K562 (cell line): ENCODE results near the gene PEAR1. TPM values are rescaled to one million over a fixed set of nuclear protein-coding genes. Genes with fewer than 3 reads are reported as not detected.
A peak's percentile ranks its signal among the peaks of the same experiment; 100 is the strongest.

Experiments used
- AFF4 ChIP-seq: sonication (generic); formaldehyde crosslinking; IDR thresholded peaks from 2 replicates; pipeline ENCODE4 v1.8.0; 2023; ENCODE audit warnings: mild to moderate bottlenecking, missing genetic modification reagents
- CBFA2T2 ChIP-seq: fragments of 450-650 bp; conservative IDR thresholded peaks from 2 replicates; pipeline ENCODE4 v1.6.1; 2017; ENCODE audit warnings: mild to moderate bottlenecking
- CEBPZ ChIP-seq: fragments of 150-350 bp; IDR thresholded peaks from 2 replicates; pipeline ENCODE4 v1.6.1; 2014; ENCODE audit warnings: low read depth, mild to moderate bottlenecking, low read length, borderline replicate concordance
- CREB5 ChIP-seq: fragments of 250-450 bp; sonication (Bioruptor Pico); IDR thresholded peaks from 2 replicates; pipeline ENCODE4 v1.5.0; 2020; ENCODE audit warnings: mild to moderate bottlenecking
- CTBP1 ChIP-seq: fragments of 450-650 bp; IDR thresholded peaks from 2 replicates; pipeline ENCODE4 v1.6.1; 2016; ENCODE audit warnings: borderline replicate concordance
- DIDO1 ChIP-seq: fragments of 450-650 bp; IDR thresholded peaks from 2 replicates; pipeline ENCODE4 v1.6.1; 2016; ENCODE audit warnings: low read depth, missing biosample characterization, missing genetic modification characterization
- DPF2 ChIP-seq: fragments of 450-650 bp; IDR thresholded peaks from 2 replicates; pipeline ENCODE4 v1.6.1; 2016
- EP400 ChIP-seq: fragments of 450-650 bp; IDR thresholded peaks from 2 replicates; pipeline ENCODE4 v1.6.1; 2017; ENCODE audit warnings: antibody characterized with exemption, mild to moderate bottlenecking, moderate library complexity
- HDAC3 ChIP-seq: fragments of 450-650 bp; IDR thresholded peaks from 2 replicates; pipeline ENCODE4 v1.6.1; 2018; ENCODE audit warnings: borderline replicate concordance, mild to moderate bottlenecking, moderate library complexity; ENCODE audit not compliant: partially characterized antibody
- HMGN3 ChIP-seq: IDR thresholded peaks from 2 replicates; pipeline ENCODE4 v1.6.1; 2011; ENCODE audit warnings: borderline replicate concordance, low read depth, mild to moderate bottlenecking, mixed read lengths, low read length; ENCODE audit not compliant: insufficient read length; ENCODE audit errors: extremely low read depth
- RBM17 ChIP-seq: fragments of 200-400 bp; formaldehyde crosslinking; IDR thresholded peaks from 2 replicates; pipeline ENCODE4 v1.6.1; 2017; ENCODE audit warnings: low read depth, mild to moderate bottlenecking, low read length, borderline replicate concordance
- SLC30A9 ChIP-seq: fragments of 250-450 bp; sonication (Bioruptor Pico); IDR thresholded peaks from 2 replicates; pipeline ENCODE4 v1.8.0; 2022; ENCODE audit warnings: mild to moderate bottlenecking, moderate library complexity
- SMAD1 ChIP-seq: fragments of 150-350 bp; IDR thresholded peaks from 2 replicates; pipeline ENCODE4 v1.6.1; 2014; ENCODE audit warnings: low read length, low read depth; ENCODE audit not compliant: partially characterized antibody
- THRAP3 ChIP-seq: fragments of 450-650 bp; IDR thresholded peaks from 2 replicates; pipeline ENCODE4 v1.6.1; 2016; ENCODE audit warnings: mild to moderate bottlenecking, inconsistent platforms, borderline replicate concordance
- ZNF175 ChIP-seq: fragments of 200-800 bp; sonication (Bioruptor generic); IDR thresholded peaks from 2 replicates; pipeline ENCODE4 v1.6.1; 2016; ENCODE audit warnings: low read depth, mild to moderate bottlenecking, missing genetic modification characterization, missing compliant biosample characterization
- ZNF224 ChIP-seq: sonication (generic); formaldehyde crosslinking; IDR thresholded peaks from 2 replicates; pipeline ENCODE4 v1.8.0; 2022; ENCODE audit warnings: mild to moderate bottlenecking, missing genetic modification reagents
- ZNF23 ChIP-seq: fragments of 250-450 bp; sonication (Bioruptor Pico); IDR thresholded peaks from 2 replicates; pipeline ENCODE4 v1.4.0; 2020; ENCODE audit warnings: mild to moderate bottlenecking
- ZNF354B ChIP-seq: fragments of 250-450 bp; sonication (Bioruptor Pico); IDR thresholded peaks from 2 replicates; pipeline ENCODE4 v1.4.0; 2020
- ZNF584 ChIP-seq: fragments of 200-800 bp; sonication (Bioruptor generic); IDR thresholded peaks from 2 replicates; pipeline ENCODE4 v1.6.1; 2016; ENCODE audit warnings: low read depth, mild to moderate bottlenecking, missing genetic modification characterization, missing compliant biosample characterization
- polyA plus RNA-seq, 8 experiments: library from polyadenylated mRNA; depleted of rRNA in 4 of 8; stranded (reverse) in 5 of 8; unstranded in 3 of 8; fragments of >200 nt; fragmentation: Nextera tagmentation in 2 of 8; fragmentation: Illumina TruSeq in 1 of 8; extraction: Ambion mirVana in 2 of 8; extraction: Trizol in 1 of 8; gene quantifications; 2 replicates each; pipeline versions ENCODE4 v1.2.1 to v1.2.3, GENCODE V29; 2011 to 2014; ENCODE audit warnings: inconsistent platforms in 1 of 8, missing spikeins in 1 of 8
- total RNA-seq, 7 experiments: library from RNA; depleted of rRNA in 6 of 7; stranded (reverse); fragments of >200 nt in 6 of 7; fragmentation: Illumina TruSeq in 2 of 7; extraction: Trizol in 2 of 7; gene quantifications; 2 replicates each; pipeline versions ENCODE4 v1.2.1 to v1.2.3, GENCODE V29; 2011 to 2021; ENCODE audit warnings: low replicate concordance in 1 of 7

Gene PEAR1
- total and polyA plus RNA-seq, 9 of the 15 experiments (the other 6 are each of a cell fraction or from before 2014, with no cell fraction given), result 0.87 to 13.9 (median 6.1) TPM

GRCh38 chr1:156912861-156913808 is 19.6 kb downstream of the PEAR1 start (continued):
- peak; percentile 50 for TF ChIP-seq HMGN3
- peak; percentile 39; the same call in 1 of the 2 replicates for TF ChIP-seq CTBP1
- TF ChIP-seq ZNF175 (CRISPR knock-in tag), result 0 out of 2 replicates have a peak, but pooled peaks have one; percentile 6
- no peak for TF ChIP-seq THRAP3
- TF ChIP-seq HDAC3, result no peak
- TF ChIP-seq CREB5, result no peak
- peak; percentile 66; the same call in 1 of the 2 replicates for TF ChIP-seq ZNF224 (CRISPR knock-in tag)
- no peak for TF ChIP-seq ZNF584 (CRISPR knock-in tag)
- no peak for TF ChIP-seq EP400
- TF ChIP-seq ZNF354B (CRISPR knock-in tag), result no peak
- TF ChIP-seq CEBPZ, result no peak
- TF ChIP-seq AFF4 (CRISPR knock-in tag), result peak; percentile 78; the same call in 1 of the 2 replicates
- peak; percentile 44; the same call in 1 of the 2 replicates for TF ChIP-seq DPF2
- TF ChIP-seq RBM17, result no peak
- 0 out of 2 replicates have a peak, but pooled peaks have one; percentile 5 for TF ChIP-seq CBFA2T2
- TF ChIP-seq DIDO1 (tag), result peak; percentile 17; the same call in 1 of the 2 replicates
- TF ChIP-seq SLC30A9 (CRISPR knock-in tag), result no peak
- no peak for TF ChIP-seq SMAD1
- no peak for TF ChIP-seq ZNF23
